H1 (cell line): ENCODE data around the gene SHISA6. TPM values are rescaled to one million over a fixed set of nuclear protein-coding genes. Genes with fewer than 3 reads are reported as not detected.

Experiments used
- MAFK ChIP-seq: IDR thresholded peaks from 2 replicates; pipeline ENCODE4 v1.6.1; 2012; ENCODE audit warnings: low read depth, mild to moderate bottlenecking, improper control_type of control experiment, low read length
- PHF8 ChIP-seq: fragments of 200-600 bp; sonication (generic); conservative IDR thresholded peaks from 2 replicates; pipeline ENCODE4 v1.7.1; 2012; ENCODE audit warnings: low read depth, mild to moderate bottlenecking, inconsistent platforms, low read length, moderate library complexity
- RXRA ChIP-seq: IDR thresholded peaks from 2 replicates; pipeline ENCODE4 v1.6.1; 2011; ENCODE audit warnings: low read depth, mild to moderate bottlenecking, low read length, moderate library complexity; ENCODE audit not compliant: insufficient read depth
- SUZ12 ChIP-seq: fragments of 200-600 bp; sonication (generic); IDR thresholded peaks from 2 replicates; pipeline ENCODE4 v1.6.1; 2012; ENCODE audit warnings: mild to moderate bottlenecking, inconsistent platforms, low read length, moderate library complexity, mixed read lengths
- polyA plus RNA-seq, 7 experiments: library from polyadenylated mRNA; depleted of rRNA in 3 of 7; stranded (reverse) in 5 of 7; unstranded in 2 of 7; fragments of >200 nt in 5 of 7; fragments of 200-250 nt in 2 of 7; gene quantifications; 1 replicate in 5 of 7; 2 replicates in 1 of 7; 4 replicates in 1 of 7; pipeline versions ENCODE4 v1.2.1 to v1.2.3, GENCODE V29; 2011 to 2013; ENCODE audit warnings: missing spikeins in 2 of 7, mixed read lengths in 2 of 7
- total RNA-seq: library from RNA; stranded (reverse); fragmentation: NEBNext Ultra II Directional; extraction: Animal tissue kit (Norgen Biotek cat#: 25700); gene quantifications from 2 replicates; pipeline ENCODE4 v1.2.1, GENCODE V29; 2021

Gene SHISA6
- total and polyA plus RNA-seq, 2 of the 8 experiments (the other 6 are each of a cell fraction or from before 2014, with no cell fraction given): 2.9 to 4.8 TPM

- no peak for TF ChIP-seq SUZ12
- TF ChIP-seq PHF8: no peak
- no peak for TF ChIP-seq MAFK
- no peak for TF ChIP-seq RXRA
Measured at GRCh38 chr17:11205659-11206058, 35.4 kb upstream of the SHISA6 start (continued).
